Measurements from ENCODE around the gene PAX5. TPM values are rescaled to one million over a fixed set of nuclear protein-coding genes. Genes with fewer than 3 reads are reported as not detected.

Gene PAX5
- total RNA-seq, 1 experiment from 2014 or later: 0.39 TPM

DNA sequence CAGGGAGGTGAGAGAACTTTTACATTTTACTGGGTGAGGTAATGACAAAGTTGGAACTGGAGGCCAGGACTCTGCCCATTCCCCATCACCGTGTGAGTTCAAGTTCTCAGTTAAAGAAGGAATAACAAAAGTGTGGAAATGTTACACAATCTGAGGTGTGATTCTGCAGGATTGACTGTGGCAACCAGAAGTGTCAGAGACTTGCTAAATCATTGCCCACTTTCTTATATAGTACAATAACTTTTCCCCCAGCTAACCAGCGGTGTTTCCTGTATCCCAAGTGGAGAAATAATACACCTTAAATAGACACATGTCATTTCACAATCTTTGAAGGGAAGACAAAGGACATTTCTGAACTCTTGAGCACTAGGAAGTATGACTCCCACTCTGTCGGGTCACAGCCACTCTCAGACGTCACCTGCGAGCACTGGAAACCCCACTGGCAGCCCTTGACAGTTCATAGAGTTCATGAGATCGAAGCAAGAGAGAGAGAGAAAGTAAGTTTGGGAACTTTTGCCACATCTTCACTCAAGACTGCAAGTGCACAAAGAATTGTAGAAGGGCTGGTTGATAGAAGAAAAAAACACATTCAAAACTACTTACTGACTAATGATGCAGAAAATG lies 28.4 kb downstream of the PAX5 start:
- no peak overlapping the region for H4K8ac ChIP-seq (replicated peaks; ENCODE audit: insufficient read length, low read depth, low read length)
- no peak overlapping the region for H2BK120ac ChIP-seq (ENCODE audit: low read depth, low read length, poor library complexity, severe bottlenecking)
- no peak for DNase-seq
- H4K20me1 ChIP-seq (ENCODE audit: control insufficient read depth, insufficient read depth, insufficient read length): no peaks in the 10 kb centered on the region
- H3K27ac ChIP-seq (ENCODE audit: insufficient read length, low read depth, low read length): no peak overlapping the region
- no peaks in the 10 kb centered on the region for H3K4me1 ChIP-seq (ENCODE audit: insufficient read depth, low read length)
- no peak overlapping the region for H4K91ac ChIP-seq (ENCODE audit: insufficient read length, low read depth, low read length)
- WGBS (ENCODE audit: extremely low coverage, insufficient read length, low lambda C conversion rate): no CpG with 5 or more reads among the region's 6 CpGs
- H3K4ac ChIP-seq (ENCODE audit: low read depth, low read length): no peak overlapping the region
- no peak overlapping the region for H2AFZ ChIP-seq (ENCODE audit: low read length)
- H3K14ac ChIP-seq (ENCODE audit: insufficient read depth, low read length): no peak overlapping the region
- peaks cover 16% of the 10 kb centered on the region; the same call in 1 of the 2 replicates for H3K27me3 ChIP-seq (ENCODE audit: insufficient read depth, low read length)
- H3K79me2 ChIP-seq (ENCODE audit: insufficient read depth, low read length): no peaks in the 10 kb centered on the region
- no peak overlapping the region for H4K5ac ChIP-seq (ENCODE audit: insufficient read length, low read depth, low read length)
- no peak overlapping the region for H2BK5ac ChIP-seq (ENCODE audit: insufficient read length, low read length)
- H3K79me1 ChIP-seq (ENCODE audit: insufficient read depth, low read depth, low read length, poor library complexity, severe bottlenecking): no peaks in the 10 kb centered on the region
- H3K4me3 Mint-ChIP-seq: no peak overlapping the region
- no peak overlapping the region for H3K27ac Mint-ChIP-seq
- no peak overlapping the region for H2BK15ac ChIP-seq (ENCODE audit: low read depth, low read length)
- no peak overlapping the region for H3K9ac ChIP-seq (ENCODE audit: extremely low read depth, insufficient read length, low read length)
- H3K9me3 Mint-ChIP-seq: no peaks in the 10 kb centered on the region
- H2BK12ac ChIP-seq (ENCODE audit: insufficient read length, low read depth, low read length): no peak overlapping the region
- TF ChIP-seq, protein P1, sequence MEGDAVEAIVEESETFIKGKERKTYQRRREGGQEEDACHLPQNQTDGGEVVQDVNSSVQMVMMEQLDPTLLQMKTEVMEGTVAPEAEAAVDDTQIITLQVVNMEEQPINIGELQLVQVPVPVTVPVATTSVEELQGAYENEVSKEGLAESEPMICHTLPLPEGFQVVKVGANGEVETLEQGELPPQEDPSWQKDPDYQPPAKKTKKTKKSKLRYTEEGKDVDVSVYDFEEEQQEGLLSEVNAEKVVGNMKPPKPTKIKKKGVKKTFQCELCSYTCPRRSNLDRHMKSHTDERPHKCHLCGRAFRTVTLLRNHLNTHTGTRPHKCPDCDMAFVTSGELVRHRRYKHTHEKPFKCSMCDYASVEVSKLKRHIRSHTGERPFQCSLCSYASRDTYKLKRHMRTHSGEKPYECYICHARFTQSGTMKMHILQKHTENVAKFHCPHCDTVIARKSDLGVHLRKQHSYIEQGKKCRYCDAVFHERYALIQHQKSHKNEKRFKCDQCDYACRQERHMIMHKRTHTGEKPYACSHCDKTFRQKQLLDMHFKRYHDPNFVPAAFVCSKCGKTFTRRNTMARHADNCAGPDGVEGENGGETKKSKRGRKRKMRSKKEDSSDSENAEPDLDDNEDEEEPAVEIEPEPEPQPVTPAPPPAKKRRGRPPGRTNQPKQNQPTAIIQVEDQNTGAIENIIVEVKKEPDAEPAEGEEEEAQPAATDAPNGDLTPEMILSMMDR (conservative IDR thresholded peaks at IDR 0.05): no peak
- peaks cover 75% of the 10 kb centered on the region for H3K27me3 Mint-ChIP-seq (ENCODE audit: low read depth)
- no peak overlapping the region for H3K56ac ChIP-seq (ENCODE audit: insufficient read length, low read depth, low read length)
- H3K9me3 ChIP-seq (ENCODE audit: control insufficient read depth, low read depth, low read length): no peaks in the 10 kb centered on the region
- no peak overlapping the region for H2BK20ac ChIP-seq (ENCODE audit: low read depth, low read length, poor library complexity, severe bottlenecking)
- H3K36me3 Mint-ChIP-seq (ENCODE audit: insufficient read depth in 1 of 3, low read depth in 3 of 3): no peaks in the 10 kb centered on the region; a peak in 2 of 7 replicates
- no peak overlapping the region for H3K4me2 ChIP-seq (ENCODE audit: insufficient read depth, insufficient read length, low read length)
- H3T11ph ChIP-seq (ENCODE audit: low read length): no peak overlapping the region
- peaks cover 8% of the 10 kb centered on the region for H3K23me2 ChIP-seq (ENCODE audit: insufficient read length, low read depth, low read length, poor library complexity, severe bottlenecking)
- H3K4me1 Mint-ChIP-seq: peaks cover 15 to 36% of the 10 kb centered on the region in 2 experiments
- H2AK5ac ChIP-seq (ENCODE audit: insufficient read length, low read length): no peak overlapping the region
- no peak overlapping the region for H3K23ac ChIP-seq (ENCODE audit: insufficient read length, low read depth, low read length)
- no peak overlapping the region for H3K18ac ChIP-seq (ENCODE audit: insufficient read length, low read depth, low read length)
